H1 (cell line): ENCODE data around the gene SCN2B. TPM values are rescaled to one million over a fixed set of nuclear protein-coding genes. Genes with fewer than 3 reads are reported as not detected.

Experiments used
- CHD7 ChIP-seq: fragments of 300-600 bp; sonication (generic); IDR thresholded peaks from 2 replicates; pipeline ENCODE4 v1.7.1; 2012; ENCODE audit warnings: low read length, moderate library complexity, mild to moderate bottlenecking, inconsistent platforms; ENCODE audit not compliant: insufficient replicate concordance
- SIN3A ChIP-seq, 2 experiments: IDR thresholded peaks in 1 of 2; conservative IDR thresholded peaks in 1 of 2; 2 replicates each; pipeline ENCODE4 v1.6.1; 2011 to 2012; ENCODE audit warnings: low read length in 2 of 2, improper control_type of control experiment in 1 of 2, low read depth in 1 of 2, mild to moderate bottlenecking in 1 of 2
- polyA plus RNA-seq, 7 experiments: library from polyadenylated mRNA; depleted of rRNA in 3 of 7; stranded (reverse) in 5 of 7; unstranded in 2 of 7; fragments of >200 nt in 5 of 7; fragments of 200-250 nt in 2 of 7; gene quantifications; 1 replicate in 5 of 7; 2 replicates in 1 of 7; 4 replicates in 1 of 7; pipeline versions ENCODE4 v1.2.1 to v1.2.3, GENCODE V29; 2011 to 2013; ENCODE audit warnings: missing spikeins in 2 of 7, mixed read lengths in 2 of 7
- total RNA-seq: library from RNA; stranded (reverse); fragmentation: NEBNext Ultra II Directional; extraction: Animal tissue kit (Norgen Biotek cat#: 25700); gene quantifications from 2 replicates; pipeline ENCODE4 v1.2.1, GENCODE V29; 2021

The SCN2B gene
- total and polyA plus RNA-seq, 2 of the 8 experiments (the other 6 are each of a cell fraction or from before 2014, with no cell fraction given): 0.14 to 0.24 TPM

DNA sequence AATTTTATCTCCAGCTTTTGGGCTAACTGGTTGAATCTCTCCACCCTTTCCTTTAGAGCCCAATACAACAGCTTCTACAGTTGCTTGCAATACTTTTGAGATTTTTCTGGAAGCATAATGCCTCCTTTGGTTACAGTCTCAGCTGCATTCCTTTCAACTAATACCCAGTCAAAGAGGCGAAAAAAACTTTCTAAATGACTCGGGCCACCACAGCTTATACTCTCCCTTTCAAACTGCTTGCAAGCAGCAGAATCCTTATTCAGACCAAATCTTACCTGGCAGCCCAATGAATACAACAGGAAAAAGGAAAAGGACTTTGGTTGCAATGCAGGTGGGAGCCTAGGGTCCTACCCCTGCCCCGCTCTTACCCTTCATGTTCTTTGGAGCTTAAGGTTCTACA is 32.6 kb upstream of the SCN2B start (continued):
- TF ChIP-seq CHD7: no peak
- TF ChIP-seq SIN3A (conservative IDR thresholded peaks at IDR 0.05 in 1 of 2, IDR thresholded peaks at IDR 0.05 in 1 of 2; ENCODE audit: low read depth in 1 of 2, low read length in 2 of 2): no peak
